Measurements from ENCODE around the gene ZNF738. TPM values are rescaled to one million over a fixed set of nuclear protein-coding genes. Genes with fewer than 3 reads are reported as not detected.

Gene ZNF738
- 6.4 and 6.7 TPM in 2 replicates for total RNA-seq

DNA sequence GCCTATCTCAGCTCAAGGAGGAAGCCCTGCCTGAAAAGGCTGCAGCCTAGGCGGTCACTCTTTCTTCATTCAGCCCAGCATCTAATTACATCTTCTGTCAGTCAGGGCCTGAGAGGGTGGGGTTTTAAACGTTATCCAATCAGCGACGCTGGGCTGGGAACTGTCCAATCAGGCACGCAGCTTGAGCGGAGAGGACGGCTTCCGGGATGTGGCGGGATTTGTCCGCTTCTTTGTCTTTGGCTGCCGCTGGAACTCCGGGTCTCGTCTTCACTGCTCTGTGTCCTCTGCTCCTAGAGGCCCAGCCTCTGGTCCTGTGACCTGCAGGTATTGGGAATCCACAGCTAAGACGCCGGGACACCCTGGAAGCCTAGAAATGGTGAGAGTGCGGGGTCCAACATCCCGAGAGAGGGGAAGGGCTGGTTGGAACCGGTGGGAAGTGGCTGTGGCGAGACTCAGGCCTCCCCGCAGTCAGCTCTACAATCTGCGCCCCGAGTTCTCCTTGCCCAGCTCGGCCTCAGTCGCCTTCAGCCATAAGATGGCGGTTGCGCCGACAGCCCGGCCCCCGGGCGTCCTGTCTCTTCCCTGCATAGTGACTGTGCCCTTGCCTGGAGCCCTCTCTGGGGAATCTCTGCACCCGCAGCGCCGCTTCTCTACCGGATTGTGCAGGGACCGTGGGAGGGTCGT is at the start of gene ZNF738:
TSS of gene ZNF738 (plus strand) at position 233 of the 684 bp plus-strand sequence. CDS start at position 374, 141 bp downstream.

DNA sequence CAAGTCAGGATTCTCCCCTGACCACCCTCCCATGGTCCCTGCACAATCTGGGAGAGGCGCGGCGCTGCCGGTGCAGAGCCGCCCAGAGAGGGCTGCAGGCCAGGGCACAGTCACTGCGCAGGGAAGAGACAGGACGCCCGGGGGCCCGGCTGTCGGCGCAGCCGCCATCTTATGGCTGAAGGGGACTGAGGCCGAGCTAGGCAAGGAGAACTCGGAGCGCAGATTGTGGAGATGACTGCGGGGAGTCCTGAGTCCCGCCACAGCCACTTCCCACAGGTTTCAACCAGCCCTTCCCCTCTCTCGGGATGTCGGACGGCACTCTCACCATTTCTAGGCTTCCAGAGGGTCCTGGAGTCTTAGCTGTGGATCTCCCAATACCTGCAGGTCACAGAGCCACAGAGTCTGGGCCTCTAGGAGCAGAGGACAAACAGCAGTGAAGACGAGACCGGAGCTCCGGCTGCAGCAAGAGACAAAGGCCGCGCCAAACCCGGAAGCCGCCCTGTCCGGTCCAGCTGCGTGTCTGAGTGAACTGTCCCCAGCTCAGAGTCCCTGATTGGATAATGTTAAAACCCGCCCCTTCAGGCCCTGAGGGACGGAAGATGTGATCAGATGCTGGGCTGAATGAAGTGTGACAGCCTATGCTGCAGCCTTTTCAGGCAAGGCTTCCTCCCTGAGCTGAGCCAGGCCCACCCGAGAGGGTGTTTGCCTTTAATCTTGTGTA is 29.8 kb upstream of the ZNF738 start, which contains the start of gene ZNF708:
TSS of gene ZNF708 (minus strand) at position 526 of the 721 bp plus-strand sequence. CDS start at position 328, 198 bp downstream.

DNA sequence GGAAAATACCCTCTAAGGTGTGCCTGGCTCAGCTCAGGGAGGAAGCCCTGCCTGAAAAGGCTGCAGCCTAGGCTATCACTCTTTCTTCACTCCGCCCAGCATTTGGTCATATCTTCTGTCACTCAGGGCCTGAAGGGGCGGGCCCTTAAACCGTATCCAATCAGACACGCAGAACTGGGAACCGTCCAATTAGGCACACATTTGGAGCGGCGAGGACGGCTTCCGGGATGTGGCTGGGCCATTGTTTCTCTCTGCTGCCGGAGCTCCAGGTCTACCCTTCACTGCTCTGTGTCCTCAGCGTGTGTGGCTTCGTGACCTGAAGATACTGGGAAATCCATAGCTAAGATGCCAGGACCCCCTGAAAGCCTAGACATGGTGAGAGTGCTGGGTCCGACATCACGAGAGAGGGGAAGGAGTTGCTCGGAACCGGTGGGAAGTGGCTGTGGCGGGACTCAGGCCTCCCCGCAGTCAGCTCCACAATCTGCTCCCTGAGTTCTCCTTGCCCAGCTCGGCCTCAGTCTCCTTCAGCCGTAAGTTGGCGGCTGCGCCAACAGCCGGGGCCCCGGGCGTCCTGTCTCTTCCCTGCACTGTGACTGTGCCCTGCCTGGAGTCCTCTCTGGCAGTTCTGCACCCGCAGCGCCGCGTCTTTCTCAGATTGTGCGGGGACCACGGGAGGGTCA is 38.2 kb downstream of the ZNF738 start, which contains the start of gene ZNF493:
TSS of gene ZNF493 (plus strand) at position 241 of the 680 bp plus-strand sequence. CDS start at position 346, 105 bp downstream.

Other genes with a start within 250 kb of the ZNF738 start
- 6.0 and 9.8 TPM in 2 replicates for gene ZNF431, start 217.0 kb upstream of the ZNF738 start, total RNA-seq
- 10.3 and 10.5 TPM in 2 replicates for gene ZNF708, start 29.6 kb upstream of the ZNF738 start, total RNA-seq
- gene ZNF493, start 38.1 kb downstream of the ZNF738 start, total RNA-seq: 20.6 and 21.6 TPM in 2 replicates
- gene ZNF429, start 146.6 kb downstream of the ZNF738 start, total RNA-seq: 10.6 TPM in 2 replicates